Astrocyte (in vitro differentiated cells and primary cell): ENCODE measurements around the gene MYOZ3. TPM values are rescaled to one million over a fixed set of nuclear protein-coding genes. Genes with fewer than 3 reads are reported as not detected.

Experiments
- DNase-seq: peaks from one replicate; pipeline ENCODE4 v3.0.0-alpha.2; 2010; ENCODE audit warnings: low read depth
- FAIRE-seq: peaks from 2 replicates; lab custom pipeline; 2011; peaks lifted over from hg19 to GRCh38; lab: Jason Lieb, UNC
- H2AFZ ChIP-seq: 2 replicates; pipeline ENCODE4 v1.6.0; 2012; ENCODE audit warnings: low read depth, low read length, inconsistent platforms
- H3K27ac ChIP-seq: 2 replicates; pipeline ENCODE4 v1.5.1; 2011; ENCODE audit warnings: low read depth, low read length, inconsistent platforms
- H3K27me3 ChIP-seq: 2 replicates; pipeline ENCODE4 v1.6.0; 2011; ENCODE audit warnings: low read length, inconsistent platforms; ENCODE audit not compliant: insufficient read depth
- H3K36me3 ChIP-seq: 2 replicates; pipeline ENCODE4 v1.5.1; 2011; ENCODE audit warnings: low read length, inconsistent platforms; ENCODE audit not compliant: insufficient read depth
- H3K4me1 ChIP-seq: 2 replicates; pipeline ENCODE4 v1.5.1; 2011; ENCODE audit warnings: low read length, inconsistent platforms; ENCODE audit not compliant: insufficient read depth
- H3K4me2 ChIP-seq: 2 replicates; pipeline ENCODE4 v1.6.0; 2012; ENCODE audit warnings: low read length, inconsistent platforms
- H3K4me3 ChIP-seq: 2 replicates; pipeline ENCODE4 v1.5.1; 2011; ENCODE audit warnings: low read depth, mild to moderate bottlenecking, low read length, inconsistent platforms; ENCODE audit not compliant: insufficient read depth
- H3K79me2 ChIP-seq: 2 replicates; pipeline ENCODE4 v1.6.0; 2012; ENCODE audit warnings: mild to moderate bottlenecking, low read length, inconsistent platforms; ENCODE audit not compliant: insufficient read depth
- H3K9ac ChIP-seq: 2 replicates; pipeline ENCODE4 v1.6.0; 2012; ENCODE audit warnings: mild to moderate bottlenecking, low read length, inconsistent platforms
- H3K9me3 ChIP-seq: 2 replicates; pipeline ENCODE4 v1.5.1; 2012; ENCODE audit warnings: low read depth, mild to moderate bottlenecking, low read length, inconsistent platforms; ENCODE audit not compliant: insufficient read depth
- H4K20me1 ChIP-seq: 2 replicates; pipeline ENCODE4 v1.6.0; 2012; ENCODE audit warnings: low read length, inconsistent platforms; ENCODE audit not compliant: insufficient read depth
- H3K27ac Mint-ChIP-seq: one replicate; pipeline ENCODE4 v1.8.0; 2021; ENCODE audit warnings: mild to moderate bottlenecking, mixed read lengths; ENCODE audit not compliant: unreplicated experiment
- H3K27me3 Mint-ChIP-seq: one replicate; pipeline ENCODE4 v1.8.0; 2021; ENCODE audit warnings: low read depth, mixed read lengths; ENCODE audit not compliant: unreplicated experiment
- H3K36me3 Mint-ChIP-seq: one replicate; pipeline ENCODE4 v1.8.0; 2021; ENCODE audit warnings: low read depth, mixed read lengths; ENCODE audit not compliant: unreplicated experiment
- H3K4me1 Mint-ChIP-seq: one replicate; pipeline ENCODE4 v1.8.0; 2021; ENCODE audit warnings: low read depth, mixed read lengths; ENCODE audit not compliant: unreplicated experiment
- H3K4me3 Mint-ChIP-seq: one replicate; pipeline ENCODE4 v1.8.0; 2021; ENCODE audit warnings: mild to moderate bottlenecking, moderate library complexity, mixed read lengths; ENCODE audit not compliant: unreplicated experiment
- H3K9me3 Mint-ChIP-seq: one replicate; pipeline ENCODE4 v1.8.0; 2021; ENCODE audit warnings: mild to moderate bottlenecking, mixed read lengths; ENCODE audit not compliant: unreplicated experiment
- CTCF ChIP-seq: IDR thresholded peaks from 2 replicates; pipeline ENCODE4 v1.5.1; 2011; ENCODE audit warnings: low read depth, mild to moderate bottlenecking, inconsistent platforms, low read length, moderate library complexity; ENCODE audit not compliant: insufficient read depth
- EZH2 ChIP-seq: IDR thresholded peaks from 2 replicates; pipeline ENCODE4 v1.6.1; 2012; ENCODE audit warnings: mild to moderate bottlenecking, low read length, inconsistent platforms; ENCODE audit not compliant: insufficient read depth
- total RNA-seq: library from RNA; stranded (reverse); gene quantifications from 2 replicates; pipeline ENCODE4 v1.2.1, GENCODE V29; 2021

Gene MYOZ3
- total RNA-seq, 1 donor from 2014 or later: 5.5 TPM

- no peaks in the 10 kb centered on the region for H3K27me3 Mint-ChIP-seq
- H3K4me1 Mint-ChIP-seq: peaks cover 77% of the 10 kb centered on the region
- H4K20me1 ChIP-seq: peaks cover 15% of the 10 kb centered on the region
- no peak overlapping the region for H2AFZ ChIP-seq
- no peaks in the 10 kb centered on the region for H3K27me3 ChIP-seq
- H3K27ac Mint-ChIP-seq: peak overlapping the region; percentile 96
- DNase-seq (no peak), FAIRE-seq (no peak)
- H3K4me1 ChIP-seq: peaks cover 86% of the 10 kb centered on the region
- no peaks in the 10 kb centered on the region for H3K36me3 ChIP-seq
- H3K9me3 ChIP-seq: no peaks in the 10 kb centered on the region
- H3K9ac ChIP-seq: peak overlapping the region; percentile 90
- peak overlapping the region; percentile 86 for H3K4me2 ChIP-seq
- H3K4me3 ChIP-seq: peak overlapping the region; percentile 62
- peaks cover 2% of the 10 kb centered on the region for H3K36me3 Mint-ChIP-seq
- H3K9me3 Mint-ChIP-seq: no peaks in the 10 kb centered on the region
- peak overlapping the region; percentile 82 for H3K4me3 Mint-ChIP-seq
- TF ChIP-seq CTCF: no peak
- no peak for TF ChIP-seq EZH2
- peaks cover 37% of the 10 kb centered on the region for H3K79me2 ChIP-seq
- peak overlapping the region; percentile 99 for H3K27ac ChIP-seq
Measured at GRCh38 chr5:150639751-150640150, 21.3 kb upstream of the MYOZ3 start.

DNA sequence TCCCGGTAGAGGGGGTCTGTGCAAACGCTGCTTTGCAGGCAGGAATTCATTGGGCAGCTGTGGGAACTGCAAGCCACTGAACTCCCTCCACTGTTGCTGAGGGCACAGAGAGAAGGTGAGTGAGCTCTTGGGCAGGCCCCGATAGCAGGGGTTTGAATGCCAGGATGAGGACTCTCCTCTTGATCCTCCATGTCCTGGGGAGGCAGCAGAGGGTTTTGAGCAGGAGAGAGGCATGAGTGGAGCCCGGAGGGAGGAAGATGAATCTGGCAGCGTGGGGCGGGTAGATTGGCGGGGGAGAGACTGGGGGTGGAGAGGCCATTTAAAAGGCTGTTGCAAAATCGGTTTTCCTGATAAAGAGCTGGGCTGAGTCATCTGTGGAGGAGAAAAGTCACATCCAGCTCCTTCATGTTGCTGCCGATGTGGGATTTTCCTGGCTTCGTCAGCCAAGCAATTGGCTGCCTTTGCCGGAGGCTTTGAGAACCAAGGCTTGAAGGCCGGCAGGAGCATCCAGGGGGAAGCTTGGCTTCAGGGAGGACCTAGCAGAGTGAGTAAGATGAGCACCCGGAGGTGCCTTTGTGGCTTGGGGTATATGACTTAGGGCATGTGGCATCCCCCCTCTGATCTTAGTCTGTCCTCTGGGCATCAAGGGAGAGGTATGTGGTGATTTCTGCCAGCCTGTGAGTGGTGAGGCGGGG lies 20.6 kb upstream of the MYOZ3 start, which contains the start of gene SYNPO:
Gene SYNPO (plus strand): TSS at position 350 of the 695 bp plus-strand sequence. CDS start 7,616 bp downstream, outside the sequence.
- H3K4me3 Mint-ChIP-seq: peak within 1 kb of the TSS; percentile 82
- H3K4me2 ChIP-seq: peak within 1 kb of the TSS; percentile 86
- peak; percentile 78 for FAIRE-seq
- H3K27me3 Mint-ChIP-seq: no peaks in the 10 kb centered on the region
- H3K9me3 Mint-ChIP-seq: no peaks in the 10 kb centered on the region
- H2AFZ ChIP-seq: peak within 1 kb of the TSS; percentile 6
- H3K36me3 ChIP-seq: no peaks in the 10 kb centered on the region
- peak; percentile 96 for DNase-seq
- peaks cover 22% of the 10 kb centered on the region for H4K20me1 ChIP-seq
- H3K79me2 ChIP-seq: peaks cover 44% of the 10 kb centered on the region
- peak within 1 kb of the TSS; percentile 96 for H3K27ac Mint-ChIP-seq
- TF ChIP-seq CTCF (no peak), EZH2 (no peak)
- peak within 1 kb of the TSS; percentile 99 for H3K27ac ChIP-seq
- peaks cover 2% of the 10 kb centered on the region for H3K36me3 Mint-ChIP-seq
- peaks cover 93% of the 10 kb centered on the region for H3K4me1 ChIP-seq
- H3K4me1 Mint-ChIP-seq: peaks cover 82% of the 10 kb centered on the region
- no peaks in the 10 kb centered on the region for H3K9me3 ChIP-seq
- H3K27me3 ChIP-seq: no peaks in the 10 kb centered on the region
- H3K4me3 ChIP-seq: peak within 1 kb of the TSS; percentile 62
- H3K9ac ChIP-seq: peak within 1 kb of the TSS; percentile 90
